GM12892 (cell line): ENCODE results near the gene MCM10.

Experiments
- POLR2A ChIP-seq: IDR thresholded peaks from 2 replicates; pipeline ENCODE4 v1.6.1; 2011; ENCODE audit warnings: low read depth, low read length, control low read depth
- POLR2AphosphoS5 ChIP-seq: IDR thresholded peaks from 2 replicates; pipeline ENCODE4 v1.6.1; 2011; ENCODE audit warnings: low read depth, low read length, control low read depth

GRCh38 chr10:13167568-13167967 is 6.2 kb downstream of the MCM10 start:
- TF ChIP-seq POLR2A (no peak), POLR2AphosphoS5 (no peak)
